SKM-1 treated with dmso at 0.1 percent for 144 hours (cell line): ENCODE data around the gene BACH2.
"Not testable (repeated sequence)": the region's sequence is repeated elsewhere in the genome, so short reads cannot be mapped to it uniquely, and the experiment has no call there.

Experiments
- DNase-seq: peaks from one replicate; lab custom pipeline; 2025; ENCODE audit not compliant: unreplicated experiment; lab: John Stamatoyannopoulos, UW

Gene BACH2

GRCh38 chr6:90216072-90216977 lies 80.3 kb downstream of the BACH2 start:
- peak; percentile 39 for DNase-seq

DNA sequence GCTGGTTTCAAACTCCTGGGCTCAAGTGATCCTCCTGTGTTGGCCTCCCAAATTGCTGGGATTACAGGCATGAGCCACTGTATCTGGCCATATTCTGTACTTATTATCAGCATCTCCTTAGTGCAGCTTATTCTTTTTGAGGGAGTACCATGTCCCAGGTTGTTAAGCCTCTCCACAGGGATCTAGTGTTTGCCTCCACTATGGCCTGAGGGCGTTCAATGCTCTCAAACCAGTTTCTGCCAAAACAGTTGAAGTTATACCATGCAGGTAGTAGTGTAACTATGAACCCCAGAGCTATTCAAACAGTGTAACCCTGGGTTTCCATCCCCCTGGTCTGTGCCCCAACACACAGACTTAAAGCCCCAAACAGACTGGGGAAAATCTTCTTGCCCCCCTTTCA lies 81.7 kb downstream of the BACH2 start:
- no peak for DNase-seq

GRCh38 chr6:90214461-90214860 lies 82.2 kb downstream of the BACH2 start:
- no peak for DNase-seq

GRCh38 chr6:90212274-90212673 lies 84.4 kb downstream of the BACH2 start:
- no peak for DNase-seq

DNA sequence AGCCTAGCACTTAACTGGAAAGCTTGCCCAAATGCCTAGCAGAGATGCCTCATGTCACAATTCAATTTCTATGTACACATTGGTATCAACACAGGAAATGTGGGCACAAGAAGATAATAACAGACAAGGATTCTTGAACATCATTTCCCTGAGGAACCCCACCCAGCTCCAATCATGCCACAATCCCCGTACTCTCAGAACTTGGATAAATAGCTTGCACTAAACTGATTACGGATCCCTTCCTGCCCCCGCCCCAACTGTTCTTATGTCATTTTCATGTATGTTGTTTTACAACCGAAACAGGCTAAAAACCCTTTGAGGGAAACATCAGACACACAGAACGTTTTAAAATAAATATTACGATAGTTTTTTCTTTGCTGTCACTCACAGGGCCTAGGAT lies 87.1 kb downstream of the BACH2 start:
- DNase-seq: no peak

DNA sequence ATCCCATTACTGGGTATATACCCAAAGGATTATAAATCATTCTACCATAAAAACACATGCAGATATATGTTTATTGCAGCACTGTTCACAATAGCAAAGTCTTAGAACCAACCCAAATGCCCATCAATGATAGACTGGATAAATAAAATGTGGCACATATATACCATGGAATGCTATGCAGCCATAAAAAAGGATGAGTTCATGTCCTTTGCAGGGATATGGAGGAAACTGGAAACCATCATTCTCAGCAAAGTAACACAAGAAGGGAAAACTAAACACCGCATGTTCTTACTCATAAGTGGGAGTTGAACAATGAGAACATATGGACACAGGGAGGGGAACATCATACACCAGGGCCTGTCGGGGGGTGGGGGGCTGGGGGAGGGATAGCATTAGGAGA lies 88.0 kb downstream of the BACH2 start:
- DNase-seq: not testable (repeated sequence)

- no peak for DNase-seq
Measured at GRCh38 chr6:90204327-90205056, 92.2 kb downstream of the BACH2 start.

DNA sequence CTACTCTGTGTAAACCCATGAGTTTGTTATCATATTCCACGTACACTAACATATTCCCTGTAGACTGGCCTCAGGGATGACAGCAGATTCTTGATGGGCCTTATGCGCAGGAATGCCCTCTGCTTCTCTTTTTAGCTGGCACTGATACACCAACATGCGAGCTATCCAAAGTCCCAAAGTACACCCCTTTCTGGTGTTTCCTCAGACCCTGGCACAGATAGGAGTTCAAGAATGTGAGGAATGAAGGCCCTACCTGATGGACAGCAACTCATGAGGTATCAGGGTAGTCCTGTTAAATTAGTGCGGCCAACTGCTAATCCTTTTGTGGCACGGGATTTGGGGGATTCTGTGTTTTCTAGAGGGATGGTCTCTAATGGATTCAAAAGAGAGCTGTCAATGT lies 93.0 kb downstream of the BACH2 start:
- no peak for DNase-seq

GRCh38 chr6:90202156-90202555 lies 94.5 kb downstream of the BACH2 start:
- DNase-seq: no peak

- DNase-seq: no peak
Measured at GRCh38 chr6:90199900-90200299, 96.7 kb downstream of the BACH2 start.

DNA sequence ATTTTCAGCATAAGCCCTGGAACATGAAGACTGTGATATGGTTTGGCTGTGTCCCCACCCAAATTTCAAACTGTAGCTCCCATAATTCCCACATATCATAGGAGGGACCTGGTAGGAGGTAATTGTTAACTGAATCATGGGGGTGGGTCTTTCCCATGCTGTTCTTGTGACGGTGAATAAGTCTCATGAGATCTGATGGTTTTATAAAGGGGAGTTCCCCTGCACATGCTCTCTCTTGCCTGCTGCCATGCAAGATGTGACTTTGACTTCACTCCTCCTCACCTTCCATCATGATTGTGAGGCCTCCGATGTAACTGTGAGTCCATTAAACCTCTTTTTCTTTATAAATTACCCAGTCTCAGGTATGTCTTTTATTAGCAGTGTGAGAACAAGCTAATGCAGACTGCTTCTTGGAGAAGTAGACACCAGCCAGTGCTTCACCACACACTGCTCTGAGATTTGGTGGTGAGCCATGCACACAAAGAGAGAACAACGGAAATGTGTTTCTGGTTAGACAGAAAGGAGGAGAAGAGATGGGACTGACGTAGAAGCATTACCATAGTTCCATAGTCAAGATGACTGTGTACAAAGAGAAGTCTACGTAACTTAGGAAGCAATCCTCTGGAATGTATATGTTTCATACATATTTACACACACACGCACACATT lies 97.8 kb downstream of the BACH2 start:
- no peak for DNase-seq

GRCh38 chr6:90197854-90198496 lies 98.7 kb downstream of the BACH2 start:
- peak; percentile 34 for DNase-seq

DNA sequence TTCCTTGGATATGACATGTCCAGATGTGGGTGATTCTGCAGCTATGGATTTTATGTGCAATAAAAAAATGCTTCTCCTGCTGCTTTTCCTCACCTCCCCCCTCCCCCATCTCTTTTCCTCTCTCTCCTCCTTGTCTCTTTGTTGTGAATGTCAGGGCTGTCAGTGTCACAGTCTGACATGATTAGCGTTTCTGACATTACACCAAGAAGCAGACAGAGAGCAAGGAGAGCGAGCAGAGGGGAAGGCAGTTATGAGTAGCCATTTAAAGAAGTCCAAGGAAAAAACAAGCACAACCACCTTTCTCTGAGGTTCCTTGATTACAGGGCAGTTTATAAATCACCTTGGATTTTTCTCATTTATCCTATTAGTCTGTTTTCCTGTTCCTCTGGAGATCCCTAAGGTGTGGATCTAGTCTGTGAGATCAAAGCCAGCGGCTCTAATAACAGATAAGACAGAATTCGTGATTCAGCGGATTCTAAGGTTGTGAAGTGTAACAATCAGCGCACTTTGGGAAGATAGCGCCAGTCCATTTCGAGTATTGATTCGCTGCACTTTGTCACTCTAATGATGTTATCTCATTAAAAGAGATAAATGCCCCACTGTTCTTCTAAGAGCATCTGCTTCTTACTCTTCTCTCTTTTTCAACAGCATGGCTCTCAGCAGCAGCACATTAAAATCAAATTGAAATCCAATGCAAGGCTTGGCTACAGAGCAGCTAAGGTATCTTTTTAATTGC lies 101.4 kb downstream of the BACH2 start:
- DNase-seq: no peak

- DNase-seq: no peak
Measured at GRCh38 chr6:90194371-90194841, 102.2 kb downstream of the BACH2 start.

GRCh38 chr6:90193359-90193758 lies 103.3 kb downstream of the BACH2 start:
- DNase-seq: no peak

- DNase-seq: no peak
Measured at GRCh38 chr6:90192857-90193256, 103.8 kb downstream of the BACH2 start.

GRCh38 chr6:90190752-90191395 lies 105.8 kb downstream of the BACH2 start:
- DNase-seq: no peak

GRCh38 chr6:90190131-90190530 lies 106.5 kb downstream of the BACH2 start:
- no peak for DNase-seq

- no peak for DNase-seq
Measured at GRCh38 chr6:90187437-90188121, 109.1 kb downstream of the BACH2 start.
